AG09319 (cell line): ENCODE measurements around the gene RC3H1.

Source experiments
- DNase-seq: peaks from one replicate; pipeline ENCODE4 v3.0.0-alpha.2; 2010; ENCODE audit warnings: low read depth; ENCODE audit errors: extremely low read depth
- CTCF ChIP-seq: IDR thresholded peaks from 2 replicates; pipeline ENCODE4 v1.5.1; 2011; ENCODE audit warnings: low read depth, mild to moderate bottlenecking, inconsistent platforms, low read length, moderate library complexity

The RC3H1 gene

GRCh38 chr1:174007851-174008250, 14.3 kb downstream of the RC3H1 start:
- no peak for DNase-seq
- no peak for TF ChIP-seq CTCF

- no peak for TF ChIP-seq CTCF
- DNase-seq: no peak
Observed at GRCh38 chr1:174005032-174005431, 17.1 kb downstream of the RC3H1 start.

- DNase-seq: no peak
- TF ChIP-seq CTCF: no peak
Observed at GRCh38 chr1:174003867-174004266, 18.3 kb downstream of the RC3H1 start.

GRCh38 chr1:174001573-174001972, 20.6 kb downstream of the RC3H1 start:
- no peak for TF ChIP-seq CTCF
- no peak for DNase-seq

- no peak for TF ChIP-seq CTCF
- DNase-seq: no peak
Observed at GRCh38 chr1:174000371-174000770, 21.8 kb downstream of the RC3H1 start.

GRCh38 chr1:173997791-173998190, 24.4 kb downstream of the RC3H1 start:
- TF ChIP-seq CTCF: no peak
- no peak for DNase-seq

- TF ChIP-seq CTCF: no peak
- DNase-seq: no peak
Observed at GRCh38 chr1:173996995-173997394, 25.2 kb downstream of the RC3H1 start.
